Ovary (tissue), 9 donors: Measurements from ENCODE around the gene DSCAML1. TPM values are rescaled to one million over a fixed set of nuclear protein-coding genes. Genes with fewer than 3 reads are reported as not detected.

Experiments used
- DNase-seq, 5 donors: peaks; one replicate each; pipeline ENCODE4 v3.0.0-alpha.2; 2019 to 2020
- H3K27ac ChIP-seq, 2 donors: fragments of 200-600 bp; one replicate each; pipeline versions ENCODE4 v1.5.1 to v1.8.0; 2019 to 2022
- H3K27me3 ChIP-seq: fragments of 200-600 bp; one replicate; pipeline ENCODE4 v1.8.0; 2022
- H3K36me3 ChIP-seq: fragments of 200-600 bp; sonication (generic); one replicate; pipeline ENCODE4 v1.5.1; 2019
- H3K4me1 ChIP-seq: one replicate; pipeline ENCODE4 v1.8.1; 2013; ENCODE audit warnings: mild to moderate bottlenecking, moderate library complexity; ENCODE audit not compliant: insufficient read depth
- H3K4me3 ChIP-seq: fragments of 200-600 bp; sonication (generic); one replicate; pipeline ENCODE4 v1.5.1; 2017
- H3K9me3 ChIP-seq, 2 donors: fragments of 200-600 bp in 1 of 2; sonication (generic) in 1 of 2; one replicate each; pipeline versions ENCODE4 v1.5.1 to v1.8.1; 2013 to 2019; ENCODE audit warnings: mild to moderate bottlenecking in 1 of 2, moderate library complexity in 1 of 2
- EP300 ChIP-seq: sonication (generic); formaldehyde crosslinking; IDR thresholded peaks from one replicate; pipeline ENCODE4 v1.6.1; 2017; ENCODE audit warnings: antibody characterized with exemption
- POLR2A ChIP-seq: fragments of 450-650 bp; IDR thresholded peaks from one replicate; pipeline ENCODE4 v1.6.1; 2017; ENCODE audit warnings: antibody characterized with exemption, mild to moderate bottlenecking, moderate library complexity
- WGBS, 3 donors: extraction: QIAGEN DNeasy Blood & Tissue Kit in 1 of 3; methylation state at CpG; one replicate each; pipeline versions ENCODE4 v1.1.5 to v1.1.7; 2013 to 2017; 5-methylcytosine and 5-hydroxymethylcytosine counted together
- intact Hi-C, 4 donors: fragments of 100-400 bp; cut with DNase I; formaldehyde crosslinking; loops; one replicate each; pipeline versions ENCODE4 v1.11.0 to v1.15.1; 2022 to 2023
- polyA plus RNA-seq, 2 donors: library from polyadenylated mRNA; stranded (reverse); fragments of 200-250 nt in 1 of 2; fragments of 350-450 nt in 1 of 2; fragmentation: Illumina TruSeq in 1 of 2; extraction: RNeasy Lipid Tissue Mini Kit (QIAGEN cat#74804) in 1 of 2; gene quantifications; one replicate each; pipeline ENCODE4 v1.2.3, GENCODE V29; 2013 to 2014
- total RNA-seq, 7 donors: library from RNA; depleted of rRNA in 2 of 7; stranded (reverse); fragments of >200 nt in 2 of 7; fragmentation: NEBNext Ultra II Directional in 3 of 7; extraction: Animal tissue kit (Norgen Biotek cat#: 25700) in 3 of 7; gene quantifications; one replicate each; pipeline versions ENCODE4 v1.1.0 to v1.2.4, GENCODE V29; 2016 to 2023
- TF ChIP-seq, protein P1 (sequence below), 3 donors: fragments of 450-650 bp in 2 of 3; fragments of 200-600 bp in 1 of 3; IDR thresholded peaks; one replicate each; pipeline versions ENCODE4 v1.5.1 to v1.8.0; 2016 to 2022; ENCODE audit warnings: antibody characterized with exemption in 3 of 3, mild to moderate bottlenecking in 1 of 3
- donor health status: DM: no; HTN: no; CAD: no; lungs with moderate emphysema.
- donor health status: DM: no; HTN: no; CAD: no.
- donor health status: Bipolar disorder and iron deficiency.
- donor health status: DM: yes; HTN: yes; CAD: no.
- donor health status: DM: no; HTN: no; CAD: no.
- donor health status: DM: yes; HTN: yes; CAD: no.

The DSCAML1 gene
- total and polyA plus RNA-seq, 9 donors = 0.77 to 16.5 (median 10.6) TPM

DNA sequence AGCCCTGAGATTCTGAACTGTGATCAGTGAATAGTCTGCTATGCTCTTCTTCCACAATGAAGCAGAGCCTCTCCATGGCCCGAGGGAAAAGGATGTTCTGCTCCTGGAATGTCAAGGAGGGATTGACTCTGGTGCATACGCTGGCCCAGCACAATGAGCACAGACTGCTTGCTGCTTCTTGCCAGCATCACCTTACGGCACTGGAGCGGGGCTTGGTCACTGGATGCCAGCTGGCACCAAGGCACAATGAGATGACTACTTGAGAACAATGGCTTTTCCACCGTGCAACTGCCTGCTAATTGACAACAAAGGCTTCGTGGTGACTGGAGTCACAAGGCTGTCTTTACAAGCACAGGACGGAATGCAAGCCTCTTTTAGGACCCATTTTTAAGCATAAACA is 139.2 kb downstream of the DSCAML1 start:
- intact Hi-C loops = no loop called here
- WGBS, 3 donors = 81 to 85% (median 84%) methylated on average over 7 of the region's 7 CpGs
- Histone ChIP-seq H3K4me1 (no peaks in the 10 kb centered on the region), H3K27me3 (no peaks in the 10 kb centered on the region), H3K9me3 (no peaks in the 10 kb centered on the region), H3K36me3 (no peaks in the 10 kb centered on the region), H3K27ac (no peak overlapping the region), H3K4me3 (no peak overlapping the region)
- no peak for TF ChIP-seq EP300
- TF ChIP-seq POLR2A = no peak
- TF ChIP-seq, protein P1, sequence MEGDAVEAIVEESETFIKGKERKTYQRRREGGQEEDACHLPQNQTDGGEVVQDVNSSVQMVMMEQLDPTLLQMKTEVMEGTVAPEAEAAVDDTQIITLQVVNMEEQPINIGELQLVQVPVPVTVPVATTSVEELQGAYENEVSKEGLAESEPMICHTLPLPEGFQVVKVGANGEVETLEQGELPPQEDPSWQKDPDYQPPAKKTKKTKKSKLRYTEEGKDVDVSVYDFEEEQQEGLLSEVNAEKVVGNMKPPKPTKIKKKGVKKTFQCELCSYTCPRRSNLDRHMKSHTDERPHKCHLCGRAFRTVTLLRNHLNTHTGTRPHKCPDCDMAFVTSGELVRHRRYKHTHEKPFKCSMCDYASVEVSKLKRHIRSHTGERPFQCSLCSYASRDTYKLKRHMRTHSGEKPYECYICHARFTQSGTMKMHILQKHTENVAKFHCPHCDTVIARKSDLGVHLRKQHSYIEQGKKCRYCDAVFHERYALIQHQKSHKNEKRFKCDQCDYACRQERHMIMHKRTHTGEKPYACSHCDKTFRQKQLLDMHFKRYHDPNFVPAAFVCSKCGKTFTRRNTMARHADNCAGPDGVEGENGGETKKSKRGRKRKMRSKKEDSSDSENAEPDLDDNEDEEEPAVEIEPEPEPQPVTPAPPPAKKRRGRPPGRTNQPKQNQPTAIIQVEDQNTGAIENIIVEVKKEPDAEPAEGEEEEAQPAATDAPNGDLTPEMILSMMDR (IDR thresholded peaks at IDR 0.05) = no peak
- no peak for DNase-seq

DNA sequence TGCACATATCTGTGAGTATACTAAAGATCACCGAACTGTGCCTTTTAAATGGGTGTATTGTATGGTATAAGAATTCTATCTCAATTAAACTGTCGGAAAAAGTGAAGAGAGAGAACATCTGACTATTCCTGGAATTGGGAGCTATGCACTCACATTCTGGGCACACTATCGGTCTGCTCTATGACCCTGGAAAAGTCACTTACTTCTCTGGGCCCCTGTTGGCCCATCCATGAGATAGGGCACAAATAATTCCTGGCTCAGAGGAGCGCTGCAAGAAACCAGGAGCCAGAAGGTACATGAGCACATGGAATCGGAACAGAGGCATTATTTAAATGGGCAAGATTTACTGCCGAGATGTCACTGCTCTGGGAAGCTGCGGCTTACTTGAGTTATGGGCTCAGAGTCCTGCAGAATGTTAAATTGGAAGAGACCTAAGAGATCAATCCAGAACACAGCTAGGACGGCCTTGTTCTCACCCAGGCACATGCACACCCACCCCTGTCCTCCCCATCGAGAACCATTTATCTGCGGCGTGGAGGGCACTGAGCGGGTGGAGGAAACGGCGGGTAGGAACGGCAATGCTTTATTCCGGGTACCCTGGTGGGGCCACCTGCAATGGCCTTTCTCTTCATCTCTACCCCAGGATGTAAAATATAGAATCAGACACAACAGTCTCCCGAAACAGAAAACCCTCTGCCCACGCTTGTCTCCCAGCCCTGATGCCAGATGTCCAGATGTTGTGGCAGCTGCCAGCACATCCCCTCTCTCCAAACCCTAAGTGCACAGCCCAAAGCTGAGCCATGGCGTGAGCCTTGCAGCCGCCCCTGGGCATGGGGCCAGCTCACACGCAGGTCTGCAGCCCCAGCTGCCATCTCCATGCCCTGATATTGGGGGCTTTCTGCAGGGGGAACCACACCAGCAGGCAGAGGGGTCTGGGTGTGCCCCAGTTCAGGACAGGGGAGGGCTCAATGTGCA is 142.4 kb downstream of the DSCAML1 start:
- WGBS, 3 donors = 73 to 80% (median 79%) methylated on average over 21 of the region's 21 CpGs
- DNase-seq = no peak
- Histone ChIP-seq H3K4me1 (no peaks in the 10 kb centered on the region), H3K27ac (no peak overlapping the region), H3K4me3 (no peak overlapping the region), H3K9me3 (no peaks in the 10 kb centered on the region), H3K27me3 (no peaks in the 10 kb centered on the region), H3K36me3 (no peaks in the 10 kb centered on the region)
- intact Hi-C loops = no loop called here
- TF ChIP-seq, protein P1 (IDR thresholded peaks at IDR 0.05) = no peak
- TF ChIP-seq POLR2A = no peak
- no peak for TF ChIP-seq EP300

DNA sequence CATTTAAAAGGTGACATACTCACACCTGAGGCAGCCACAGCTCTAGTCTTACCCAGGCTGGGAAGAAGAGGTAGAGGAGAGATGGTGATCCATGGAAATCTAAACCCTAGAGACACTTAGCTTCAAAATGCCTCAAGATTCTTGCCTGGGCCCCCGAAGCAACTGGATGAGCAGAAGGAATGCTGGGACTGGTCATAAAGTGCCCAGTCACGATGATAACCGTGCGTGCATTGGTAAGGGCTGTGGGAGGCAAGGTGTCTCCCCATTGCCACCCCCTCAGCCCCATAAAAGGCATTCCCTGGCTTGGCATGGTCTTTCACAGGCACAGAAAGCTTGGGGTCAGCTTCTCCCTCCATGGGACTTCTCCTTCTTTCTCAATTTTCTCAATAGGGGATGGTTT is 144.5 kb downstream of the DSCAML1 start:
- H3K4me3 ChIP-seq = no peak overlapping the region
- 82 to 89% (median 87%) methylated on average over 4 of the region's 4 CpGs for WGBS, 3 donors
- TF ChIP-seq POLR2A (no peak), EP300 (no peak)
- TF ChIP-seq, protein P1 (IDR thresholded peaks at IDR 0.05) = no peak
- no peak for DNase-seq
- H3K9me3 ChIP-seq = no peaks in the 10 kb centered on the region
- no peak overlapping the region for H3K27ac ChIP-seq
- intact Hi-C loops = no loop called here
- no peaks in the 10 kb centered on the region for H3K36me3 ChIP-seq
- H3K27me3 ChIP-seq = no peaks in the 10 kb centered on the region
- H3K4me1 ChIP-seq = no peaks in the 10 kb centered on the region

DNA sequence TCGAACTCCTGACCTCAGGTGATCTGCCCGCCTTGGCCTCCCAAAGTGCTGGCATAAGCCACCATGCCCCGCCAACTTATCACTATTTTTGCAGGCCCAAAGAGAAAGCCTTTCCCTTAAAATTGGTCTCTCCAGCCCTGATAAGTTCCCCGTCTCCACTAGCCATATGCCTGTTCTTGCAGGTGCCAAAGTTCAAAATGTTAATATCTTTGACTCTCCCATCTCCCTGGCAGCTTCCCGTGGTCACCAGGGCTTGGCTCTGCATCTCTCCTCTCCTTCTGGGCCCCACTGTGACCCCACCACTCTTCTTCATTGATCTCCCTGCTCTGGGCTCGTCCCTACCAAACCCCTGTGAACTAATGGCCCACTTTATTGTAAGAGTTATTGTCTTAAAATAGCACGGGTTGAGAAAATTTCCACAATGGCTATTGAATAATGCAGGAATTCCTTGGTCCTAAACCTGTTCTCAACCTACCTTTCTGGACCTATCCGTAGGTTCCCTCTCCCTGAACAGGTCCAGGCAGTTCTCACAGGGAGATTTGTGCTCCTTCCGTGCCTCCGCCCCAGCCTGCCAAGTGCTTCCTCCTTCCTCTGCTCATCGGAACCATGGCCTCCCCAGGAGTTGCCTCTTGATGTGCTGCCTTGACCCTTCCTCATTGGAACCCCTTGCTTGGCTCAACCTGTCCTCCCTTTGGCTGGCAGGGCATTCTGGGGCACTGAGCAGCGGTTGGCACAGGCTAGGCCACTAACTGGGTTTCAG is 147.5 kb downstream of the DSCAML1 start:
- no peaks in the 10 kb centered on the region for H3K27me3 ChIP-seq
- H3K4me3 ChIP-seq = no peak overlapping the region
- WGBS, 3 donors = 89 to 91% (median 89%) methylated on average over 12 of the region's 12 CpGs
- intact Hi-C loops = no loop called here
- no peaks in the 10 kb centered on the region for H3K9me3 ChIP-seq
- no peaks in the 10 kb centered on the region for H3K36me3 ChIP-seq
- H3K4me1 ChIP-seq = no peaks in the 10 kb centered on the region
- H3K27ac ChIP-seq = no peak overlapping the region
- DNase-seq = no peak
- TF ChIP-seq, protein P1 (IDR thresholded peaks at IDR 0.05) = no peak
- TF ChIP-seq EP300 (no peak), POLR2A (no peak)
